Fibroblast of lung (primary cell): Measurements from ENCODE around the gene BIRC7. TPM values are rescaled to one million over a fixed set of nuclear protein-coding genes. Genes with fewer than 3 reads are reported as not detected.

Experiments used
- DNase-seq, 2 donors: peaks; one replicate each; pipeline versions ENCODE4 v3.0.0 to v3.0.0-alpha.2; 2010; ENCODE audit warnings: low read depth in 2 of 2
- H2AFZ ChIP-seq: 2 replicates; pipeline ENCODE4 v1.5.1; 2012; ENCODE audit warnings: low read length, control low read depth, inconsistent platforms
- H3K27ac ChIP-seq: 2 replicates; pipeline ENCODE4 v1.5.1; 2011; ENCODE audit warnings: low read length, control low read depth; ENCODE audit not compliant: insufficient read depth
- H3K27me3 ChIP-seq: 2 replicates; pipeline ENCODE4 v1.5.1; 2011; ENCODE audit warnings: mild to moderate bottlenecking, low read length; ENCODE audit not compliant: control insufficient read depth, insufficient read depth
- H3K36me3 ChIP-seq: 2 replicates; pipeline ENCODE4 v1.5.1; 2011; ENCODE audit warnings: low read length; ENCODE audit not compliant: control insufficient read depth, insufficient read depth
- H3K4me1 ChIP-seq: 2 replicates; pipeline ENCODE4 v1.5.1; 2011; ENCODE audit warnings: low read length; ENCODE audit not compliant: control insufficient read depth, insufficient read depth; ENCODE audit errors: extremely low read depth
- H3K4me2 ChIP-seq: 2 replicates; pipeline ENCODE4 v1.5.1; 2011; ENCODE audit warnings: low read length, control low read depth; ENCODE audit not compliant: insufficient read depth; ENCODE audit errors: extremely low read depth
- H3K4me3 ChIP-seq, 4 experiments: fragments of 200-600 bp in 1 of 4; sonication (generic) in 1 of 4; replicated peaks in 1 of 4; 2 replicates each; pipeline ENCODE4 v1.5.1; 2011 to 2016; ENCODE audit warnings: low read length in 4 of 4, low read depth in 3 of 4, mild to moderate bottlenecking in 3 of 4, control low read depth in 2 of 4, inconsistent platforms in 1 of 4, mixed read lengths in 1 of 4; ENCODE audit not compliant: insufficient read depth in 1 of 4; ENCODE audit errors: control extremely low read depth in 1 of 4
- H3K79me2 ChIP-seq: 2 replicates; pipeline ENCODE4 v1.5.1; 2012; ENCODE audit warnings: mild to moderate bottlenecking, low read length, inconsistent platforms; ENCODE audit not compliant: control insufficient read depth, insufficient read depth
- H3K9ac ChIP-seq: 2 replicates; pipeline ENCODE4 v1.5.1; 2011; ENCODE audit warnings: mild to moderate bottlenecking, low read length, control low read depth; ENCODE audit not compliant: insufficient read depth
- H3K9me3 ChIP-seq: 2 replicates; pipeline ENCODE4 v1.5.1; 2012; ENCODE audit warnings: low read depth, low read length; ENCODE audit not compliant: control insufficient read depth, insufficient read depth
- H4K20me1 ChIP-seq: 2 replicates; pipeline ENCODE4 v1.5.1; 2011; ENCODE audit warnings: low read length; ENCODE audit not compliant: control insufficient read depth, insufficient read depth; ENCODE audit errors: extremely low read depth
- CTCF ChIP-seq, 2 donors: IDR thresholded peaks in 1 of 2; conservative IDR thresholded peaks in 1 of 2; 1 replicate in 1 of 2; 2 replicates in 1 of 2; pipeline ENCODE4 v1.5.1; 2011 to 2012; ENCODE audit warnings: low read length in 2 of 2, control low read depth in 1 of 2, inconsistent platforms in 1 of 2, low read depth in 1 of 2, mild to moderate bottlenecking in 1 of 2
- EZH2 ChIP-seq: IDR thresholded peaks from 2 replicates; pipeline ENCODE4 v1.5.1; 2012; ENCODE audit warnings: low read length, control low read depth, mild to moderate bottlenecking; ENCODE audit errors: missing control alignments
- polyA plus RNA-seq, 2 donors: library from polyadenylated mRNA; depleted of rRNA in 1 of 2; stranded (reverse) in 1 of 2; unstranded in 1 of 2; fragments of >200 nt; gene quantifications; 2 replicates each; pipeline ENCODE4 v1.2.1, GENCODE V29; 2011 to 2012; ENCODE audit warnings: missing spikeins in 1 of 2
- total RNA-seq: library from RNA; depleted of rRNA; stranded (reverse); fragments of >200 nt; gene quantifications from 2 replicates; pipeline ENCODE4 v1.2.1, GENCODE V29; 2014

BIRC7 gene
- total and polyA plus RNA-seq, 2 donors (not counting 1 experiment from before 2014, with no cell fraction given): not detected

- Histone ChIP-seq H3K36me3 (no peaks in the 10 kb centered on the region), H3K27me3 (peaks cover 7% of the 10 kb centered on the region), H4K20me1 (no peaks in the 10 kb centered on the region), H2AFZ (no peak overlapping the region), H3K4me3 (no peak overlapping the region), H3K4me2 (peak overlapping the region; percentile 52), H3K27ac (peak overlapping the region; percentile 45), H3K79me2 (no peaks in the 10 kb centered on the region), H3K4me1 (peaks cover 14% of the 10 kb centered on the region), H3K9ac (peak overlapping the region; percentile 41), H3K9me3 (no peaks in the 10 kb centered on the region)
- DNase-seq: peak; percentile 93 to 97
- TF ChIP-seq CTCF (conservative IDR thresholded peaks at IDR 0.05 in 1 of 2, IDR thresholded peaks at IDR 0.05 in 1 of 2; ENCODE audit: low read depth in 1 of 2, low read length in 2 of 2) (no peak), EZH2 (no peak)
These were observed 3.3 kb upstream of the BIRC7 start for GRCh38 chr20:63232235-63233060.

GRCh38 chr20:63233061-63233344 lies 2.7 kb upstream of the BIRC7 start:
- no peaks in the 10 kb centered on the region for H3K9me3 ChIP-seq
- H3K4me3 ChIP-seq: no peak overlapping the region
- no peak overlapping the region for H3K4me2 ChIP-seq
- H3K36me3 ChIP-seq: no peaks in the 10 kb centered on the region
- no peak for TF ChIP-seq CTCF (conservative IDR thresholded peaks at IDR 0.05 in 1 of 2, IDR thresholded peaks at IDR 0.05 in 1 of 2; ENCODE audit: low read depth in 1 of 2, low read length in 2 of 2)
- no peak for TF ChIP-seq EZH2
- H3K79me2 ChIP-seq: no peaks in the 10 kb centered on the region
- peak overlapping the region; percentile 41 for H3K9ac ChIP-seq
- H3K27ac ChIP-seq: peak overlapping the region; percentile 45
- no peaks in the 10 kb centered on the region for H4K20me1 ChIP-seq
- H3K27me3 ChIP-seq: peaks cover 7% of the 10 kb centered on the region
- DNase-seq: peak in 1 of 2 donors; percentile 14
- peaks cover 14% of the 10 kb centered on the region for H3K4me1 ChIP-seq
- no peak overlapping the region for H2AFZ ChIP-seq

GRCh38 chr20:63233924-63234323 lies 1.8 kb upstream of the BIRC7 start:
- H4K20me1 ChIP-seq: no peaks in the 10 kb centered on the region
- H3K79me2 ChIP-seq: no peaks in the 10 kb centered on the region
- H3K4me2 ChIP-seq: no peak overlapping the region
- no peak for DNase-seq
- H2AFZ ChIP-seq: no peak overlapping the region
- peaks cover 4% of the 10 kb centered on the region for H3K27me3 ChIP-seq
- no peak overlapping the region for H3K27ac ChIP-seq
- H3K36me3 ChIP-seq: no peaks in the 10 kb centered on the region
- TF ChIP-seq CTCF (conservative IDR thresholded peaks at IDR 0.05 in 1 of 2, IDR thresholded peaks at IDR 0.05 in 1 of 2; ENCODE audit: low read depth in 1 of 2, low read length in 2 of 2) (no peak), EZH2 (no peak)
- H3K9ac ChIP-seq: no peak overlapping the region
- no peaks in the 10 kb centered on the region for H3K9me3 ChIP-seq
- no peak overlapping the region for H3K4me3 ChIP-seq
- H3K4me1 ChIP-seq: peaks cover 14% of the 10 kb centered on the region
